H1 (cell line): ENCODE results near the gene MAPK14. TPM values are rescaled to one million over a fixed set of nuclear protein-coding genes. Genes with fewer than 3 reads are reported as not detected.

Experiments
- CTCF ChIA-PET: fragments of 300-600 bp; sonication (Branson Sonifier 250); formaldehyde crosslinking; loops from one replicate; lab custom pipeline; 2021; ENCODE audit not compliant: partially characterized antibody; lab: Charles Lee
- POLR2A ChIA-PET: fragments of 300-600 bp; sonication (Branson Sonifier 250); formaldehyde crosslinking; loops from one replicate; lab custom pipeline; 2021; ENCODE audit warnings: inconsistent platforms; ENCODE audit not compliant: partially characterized antibody; lab: Charles Lee
- DNase-seq, 2 experiments: peaks; one replicate each; pipeline versions ENCODE4 v3.0.0 to v3.0.0-alpha.2; 2010 to 2022; ENCODE audit warnings: low spot score in 2 of 2, low read depth in 1 of 2, mixed read lengths in 1 of 2
- FAIRE-seq: peaks from 2 replicates; lab custom pipeline; 2011; peaks lifted over from hg19 to GRCh38; lab: Jason Lieb, UNC
- H2AFZ ChIP-seq: 2 replicates; pipeline ENCODE4 v1.8.1; 2012; ENCODE audit warnings: low read length, inconsistent platforms
- H2AK5ac ChIP-seq: 2 replicates; pipeline ENCODE4 v1.6.1; 2013; ENCODE audit warnings: low read depth, low read length
- H2BK120ac ChIP-seq: replicated peaks from 2 replicates; pipeline ENCODE3; 2013; ENCODE audit warnings: low read depth, low read length, inconsistent platforms
- H2BK12ac ChIP-seq: 2 replicates; pipeline ENCODE4 v1.6.1; 2013; ENCODE audit warnings: low read depth, low read length
- H2BK15ac ChIP-seq: 2 replicates; pipeline ENCODE4 v1.6.1; 2013; ENCODE audit warnings: low read length
- H2BK20ac ChIP-seq: 2 replicates; pipeline ENCODE4 v1.6.1; 2013; ENCODE audit warnings: low read length
- H2BK5ac ChIP-seq: 2 replicates; pipeline ENCODE4 v1.6.1; 2013; ENCODE audit warnings: low read depth, low read length
- H3K14ac ChIP-seq: 2 replicates; pipeline ENCODE4 v1.6.1; 2013; ENCODE audit warnings: inconsistent platforms; ENCODE audit not compliant: insufficient read length
- H3K18ac ChIP-seq: 2 replicates; pipeline ENCODE4 v1.6.1; 2013; ENCODE audit warnings: low read length; ENCODE audit errors: extremely low read depth
- H3K23ac ChIP-seq: 2 replicates; pipeline ENCODE4 v1.6.1; 2013; ENCODE audit warnings: inconsistent platforms; ENCODE audit not compliant: insufficient read length
- H3K23me2 ChIP-seq: 2 replicates; pipeline ENCODE4 v1.6.1; 2013; ENCODE audit warnings: low read depth, low read length
- H3K27ac ChIP-seq: 2 replicates; pipeline ENCODE4 v1.6.1; 2011; ENCODE audit warnings: low read depth, low read length, inconsistent platforms
- H3K27me3 ChIP-seq, 4 experiments: replicated peaks in 1 of 4; 1 replicate in 1 of 4; 2 replicates in 3 of 4; pipeline versions ENCODE4 v1.6.1 to v1.8.1; 2011 to 2013; ENCODE audit warnings: low read length in 3 of 4, mild to moderate bottlenecking in 3 of 4, inconsistent platforms in 2 of 4, mixed read lengths in 2 of 4, moderate library complexity in 1 of 4; ENCODE audit not compliant: control insufficient read depth in 3 of 4, insufficient read depth in 3 of 4; ENCODE audit errors: extremely low read depth in 1 of 4
- H3K36me3 ChIP-seq, 4 experiments: 2 replicates each; pipeline versions ENCODE4 v1.6.1 to v1.8.1; 2011 to 2013; ENCODE audit warnings: mild to moderate bottlenecking in 4 of 4, low read length in 3 of 4, moderate library complexity in 2 of 4, control low read depth in 1 of 4, inconsistent platforms in 1 of 4; ENCODE audit not compliant: insufficient read depth in 4 of 4, control insufficient read depth in 2 of 4
- H3K4ac ChIP-seq: replicated peaks from 2 replicates; pipeline ENCODE3; 2013; ENCODE audit warnings: low read length, low read depth, mixed read lengths, inconsistent platforms; ENCODE audit not compliant: insufficient read length
- H3K4me1 ChIP-seq, 4 experiments: replicated peaks in 1 of 4; 1 replicate in 1 of 4; 2 replicates in 3 of 4; pipeline versions ENCODE4 v1.6.1 to v1.8.1; 2011 to 2013; ENCODE audit warnings: low read length in 3 of 4, inconsistent platforms in 2 of 4, mixed read lengths in 1 of 4; ENCODE audit not compliant: insufficient read depth in 4 of 4, control insufficient read depth in 3 of 4
- H3K4me2 ChIP-seq, 2 experiments: 2 replicates each; pipeline versions ENCODE4 v1.6.1 to v1.8.1; 2011 to 2013; ENCODE audit warnings: low read depth in 2 of 2, low read length in 2 of 2, control low read depth in 1 of 2, inconsistent platforms in 1 of 2, mild to moderate bottlenecking in 1 of 2; ENCODE audit not compliant: insufficient read depth in 1 of 2
- H3K4me3 ChIP-seq, 4 experiments: fragments of 200-600, 300-600 bp in 1 of 4; sonication (generic), shearing (Covaris generic), sonication (Bioruptor Twin) in 1 of 4; 2 replicates each; pipeline versions ENCODE4 v1.5.1 to v1.8.1; 2011 to 2016; ENCODE audit warnings: low read length in 4 of 4, low read depth in 3 of 4, control low read depth in 2 of 4, inconsistent platforms in 2 of 4, mild to moderate bottlenecking in 2 of 4, mixed read lengths in 1 of 4, moderate library complexity in 1 of 4; ENCODE audit not compliant: insufficient read depth in 2 of 4; ENCODE audit errors: extremely low read depth in 1 of 4
- H3K56ac ChIP-seq: replicated peaks from 2 replicates; pipeline ENCODE3; 2013; ENCODE audit warnings: low read depth, mild to moderate bottlenecking, mixed read lengths, low read length, inconsistent platforms; ENCODE audit not compliant: insufficient read length
- H3K79me1 ChIP-seq: 2 replicates; pipeline ENCODE4 v1.6.1; 2013; ENCODE audit warnings: low read depth, low read length, control low read depth
- H3K79me2 ChIP-seq, 2 experiments: 2 replicates each; pipeline versions ENCODE4 v1.6.1 to v1.8.1; 2012 to 2013; ENCODE audit warnings: low read length in 2 of 2, mild to moderate bottlenecking in 2 of 2, inconsistent platforms in 1 of 2; ENCODE audit not compliant: insufficient read depth in 2 of 2, control insufficient read depth in 1 of 2
- H3K9ac ChIP-seq, 4 experiments: replicated peaks in 1 of 4; 1 replicate in 1 of 4; 2 replicates in 3 of 4; pipeline versions ENCODE4 v1.6.1 to v1.8.1; 2011 to 2013; ENCODE audit warnings: low read depth in 3 of 4, low read length in 3 of 4, control low read depth in 2 of 4, mild to moderate bottlenecking in 2 of 4, moderate library complexity in 2 of 4, inconsistent platforms in 1 of 4; ENCODE audit errors: extremely low read depth in 1 of 4
- H3K9me3 ChIP-seq, 2 experiments: 2 replicates each; pipeline versions ENCODE4 v1.6.1 to v1.8.1; 2012 to 2013; ENCODE audit warnings: mild to moderate bottlenecking in 2 of 2, moderate library complexity in 2 of 2, control low read depth in 1 of 2, inconsistent platforms in 1 of 2, low read depth in 1 of 2, low read length in 1 of 2, mixed read lengths in 1 of 2; ENCODE audit not compliant: insufficient read depth in 2 of 2
- H4K20me1 ChIP-seq, 2 experiments: replicated peaks in 1 of 2; 2 replicates each; pipeline versions ENCODE3 to v1.8.1; 2011 to 2013; ENCODE audit warnings: inconsistent platforms in 2 of 2, low read length in 2 of 2, mild to moderate bottlenecking in 1 of 2; ENCODE audit not compliant: insufficient read depth in 2 of 2, control insufficient read depth in 1 of 2
- H4K5ac ChIP-seq: 2 replicates; pipeline ENCODE4 v1.6.1; 2013; ENCODE audit warnings: low read length, low read depth, mixed read lengths, inconsistent platforms; ENCODE audit not compliant: insufficient read length
- H4K8ac ChIP-seq: 2 replicates; pipeline ENCODE4 v1.8.0; 2013; ENCODE audit warnings: mild to moderate bottlenecking, moderate library complexity, low read length, inconsistent platforms; ENCODE audit not compliant: insufficient read depth; ENCODE audit errors: extremely low read depth
- H4K91ac ChIP-seq: replicated peaks from 2 replicates; pipeline ENCODE3; 2013; ENCODE audit warnings: low read length, mixed read lengths, inconsistent platforms; ENCODE audit not compliant: insufficient read length
- ASH2L ChIP-seq: fragments of 200-600, 300-600 bp; sonication (generic); IDR thresholded peaks from one replicate; pipeline ENCODE4 v1.7.1; 2017; ENCODE audit warnings: low read length
- CBX5 ChIP-seq: fragments of 300-800, 300-1000 bp; sonication (generic); IDR thresholded peaks from 2 replicates; pipeline ENCODE4 v1.7.1; 2016; ENCODE audit warnings: antibody characterized with exemption, low read length, low read depth
- CTBP2 ChIP-seq: IDR thresholded peaks from 2 replicates; pipeline ENCODE4 v1.7.0; 2011; ENCODE audit warnings: borderline replicate concordance, mild to moderate bottlenecking, moderate library complexity, mixed read lengths, low read length; ENCODE audit not compliant: insufficient read depth, insufficient read length
- FOSL1 ChIP-seq: IDR thresholded peaks from 2 replicates; pipeline ENCODE4 v1.6.1; 2011; ENCODE audit warnings: mild to moderate bottlenecking, low read depth, low read length, moderate library complexity; ENCODE audit not compliant: insufficient read depth
- HDAC6 ChIP-seq: IDR thresholded peaks from one replicate; pipeline ENCODE4 v1.7.1; 2012; ENCODE audit warnings: low read depth, mild to moderate bottlenecking, inconsistent platforms, low read length, moderate library complexity
- POU5F1 ChIP-seq: IDR thresholded peaks from 2 replicates; pipeline ENCODE4 v1.6.1; 2011; ENCODE audit warnings: low read depth, mild to moderate bottlenecking, low read length, moderate library complexity
- RNF2 ChIP-seq: fragments of 200-900, 300-1000 bp; sonication (generic); IDR thresholded peaks from 2 replicates; pipeline ENCODE4 v1.7.1; 2016; ENCODE audit warnings: borderline replicate concordance, low read depth, mild to moderate bottlenecking, antibody characterized with exemption, low read length; ENCODE audit not compliant: poor library complexity, severe bottlenecking; ENCODE audit errors: missing control alignments
- SIN3A ChIP-seq, 2 experiments: IDR thresholded peaks in 1 of 2; conservative IDR thresholded peaks in 1 of 2; 2 replicates each; pipeline ENCODE4 v1.6.1; 2011 to 2012; ENCODE audit warnings: low read length in 2 of 2, improper control_type of control experiment in 1 of 2, low read depth in 1 of 2, mild to moderate bottlenecking in 1 of 2
- SP4 ChIP-seq: IDR thresholded peaks from 2 replicates; pipeline ENCODE4 v1.6.1; 2012; ENCODE audit warnings: low read length, inconsistent platforms
- TCF12 ChIP-seq: IDR thresholded peaks from 2 replicates; pipeline ENCODE4 v1.6.1; 2011; ENCODE audit warnings: low read depth, mild to moderate bottlenecking, low read length
- TEAD4 ChIP-seq: IDR thresholded peaks from 2 replicates; pipeline ENCODE4 v1.6.1; 2012; ENCODE audit warnings: low read depth, low read length, inconsistent platforms, mixed read lengths
- WGBS, 2 experiments: shearing (Covaris generic) in 1 of 2; methylation state at CpG; one replicate each; pipeline versions ENCODE4 v1.1.6 to v1.1.7; 2013 to 2015; ENCODE audit warnings: low lambda C conversion rate in 2 of 2, mixed read lengths in 2 of 2, inconsistent platforms in 1 of 2, low coverage in 1 of 2, missing lambda C conversion rate in 1 of 2; ENCODE audit not compliant: insufficient replicate concordance in 2 of 2, insufficient coverage in 1 of 2, insufficient read length in 1 of 2; ENCODE audit errors: extremely low coverage in 1 of 2, missing lambda C conversion rate in 1 of 2; 5-methylcytosine and 5-hydroxymethylcytosine counted together
- polyA plus RNA-seq, 7 experiments: library from polyadenylated mRNA; depleted of rRNA in 3 of 7; stranded (reverse) in 5 of 7; unstranded in 2 of 7; fragments of >200 nt in 5 of 7; fragments of 200-250 nt in 2 of 7; gene quantifications; 1 replicate in 5 of 7; 2 replicates in 1 of 7; 4 replicates in 1 of 7; pipeline versions ENCODE4 v1.2.1 to v1.2.3, GENCODE V29; 2011 to 2013; ENCODE audit warnings: missing spikeins in 2 of 7, mixed read lengths in 2 of 7
- total RNA-seq: library from RNA; stranded (reverse); fragmentation: NEBNext Ultra II Directional; extraction: Animal tissue kit (Norgen Biotek cat#: 25700); gene quantifications from 2 replicates; pipeline ENCODE4 v1.2.1, GENCODE V29; 2021

Gene MAPK14
- total and polyA plus RNA-seq, 2 of the 8 experiments (the other 6 are each of a cell fraction or from before 2014, with no cell fraction given), result 18.1 to 39.3 TPM

- no peak for FAIRE-seq
- Histone ChIP-seq H3K18ac (no peak overlapping the region), H3K27me3 (no peaks in the 10 kb centered on the region), H3K23me2 (no peaks in the 10 kb centered on the region), H3K4ac (no peak overlapping the region), H3K36me3 (no peaks in the 10 kb centered on the region), H3K9me3 (no peaks in the 10 kb centered on the region), H4K5ac (no peak overlapping the region), H3K4me2 (no peak overlapping the region), H2BK120ac (no peak overlapping the region), H2AK5ac (no peak overlapping the region), H3K14ac (no peak overlapping the region), H2BK5ac (no peak overlapping the region), H3K79me2 (no peaks in the 10 kb centered on the region), H3K23ac (no peak overlapping the region), H3K9ac (no peak overlapping the region), H4K91ac (no peak overlapping the region), H2BK12ac (no peak overlapping the region), H3K56ac (no peak overlapping the region), H3K79me1 (no peaks in the 10 kb centered on the region), H3K4me1 (no peaks in the 10 kb centered on the region), H4K8ac (no peak overlapping the region), H2BK20ac (no peak overlapping the region), H4K20me1 (no peaks in the 10 kb centered on the region), H2BK15ac (no peak overlapping the region), H2AFZ (no peak overlapping the region), H3K4me3 (no peak overlapping the region), H3K27ac (no peak overlapping the region)
- DNase-seq, result no peak
- POLR2A ChIA-PET, result no interaction called here
- CTCF ChIA-PET, result interaction anchor here (0.8 to 1.1 kb wide), 3 partner anchors 9 to 31 kb away, joined by 3 to 5 read pairs (median 3); partner anchors contain the start of gene MAPK14
- WGBS, 2 experiments, result 82% methylated on average over 1 of the region's 1 CpG; no CpG with 5 or more reads in 1 of the 2 experiments
- TF ChIP-seq RNF2 (no peak), SIN3A (conservative IDR thresholded peaks at IDR 0.05 in 1 of 2, IDR thresholded peaks at IDR 0.05 in 1 of 2; ENCODE audit: low read depth in 1 of 2, low read length in 2 of 2) (no peak), ASH2L (no peak), POU5F1 (no peak), SP4 (no peak), HDAC6 (no peak), TEAD4 (no peak), CTBP2 (no peak), FOSL1 (no peak), CBX5 (no peak), TCF12 (no peak)
Measured at GRCh38 chr6:36000451-36000850, 27.2 kb upstream of the MAPK14 start.
